Inferior parietal cortex (tissue), 1 donor: ENCODE measurements around the gene TMPRSS15.

Source experiments
- DNase-seq: peaks from one replicate; pipeline ENCODE4 v3.0.0-alpha.2; 2016; ENCODE audit errors: extremely low spot score

TMPRSS15 gene

GRCh38 chr21:18244671-18245463, 158.7 kb downstream of the TMPRSS15 start, which contains the start of gene CHODL:
Gene CHODL, plus strand, starts transcription at chr21:18244833. Its CDS starts 391 bp downstream, at chr21:18245224.
- DNase-seq, result no peak

- no peak for DNase-seq
These were observed 168.0 kb downstream of the TMPRSS15 start for GRCh38 chr21:18235545-18235944.

GRCh38 chr21:18228060-18228739, 175.4 kb downstream of the TMPRSS15 start:
- DNase-seq, result no peak

GRCh38 chr21:18222346-18222745, 181.2 kb downstream of the TMPRSS15 start:
- no peak for DNase-seq

- DNase-seq, result no peak
These were observed 183.1 kb downstream of the TMPRSS15 start for GRCh38 chr21:18220498-18220897.
